GM18508 (cell line): ENCODE results near the gene TMEM132D.

Experiments
- ATAC-seq: cut with Tn5 transposase; IDR thresholded peaks from one replicate; pipeline ENCODE4 v1.9.1; 2021; ENCODE audit warnings: moderate number of reproducible peaks; ENCODE audit not compliant: insufficient read depth, unreplicated experiment

The TMEM132D gene

GRCh38 chr12:129152351-129153104 is 751.3 kb downstream of the TMEM132D start:
- no peak for ATAC-seq

GRCh38 chr12:129150721-129151120 is 753.1 kb downstream of the TMEM132D start:
- ATAC-seq, result no peak

GRCh38 chr12:129145381-129145780 is 758.4 kb downstream of the TMEM132D start:
- ATAC-seq, result no peak

- no peak for ATAC-seq
These were observed 765.0 kb downstream of the TMEM132D start for GRCh38 chr12:129138776-129139175.

DNA sequence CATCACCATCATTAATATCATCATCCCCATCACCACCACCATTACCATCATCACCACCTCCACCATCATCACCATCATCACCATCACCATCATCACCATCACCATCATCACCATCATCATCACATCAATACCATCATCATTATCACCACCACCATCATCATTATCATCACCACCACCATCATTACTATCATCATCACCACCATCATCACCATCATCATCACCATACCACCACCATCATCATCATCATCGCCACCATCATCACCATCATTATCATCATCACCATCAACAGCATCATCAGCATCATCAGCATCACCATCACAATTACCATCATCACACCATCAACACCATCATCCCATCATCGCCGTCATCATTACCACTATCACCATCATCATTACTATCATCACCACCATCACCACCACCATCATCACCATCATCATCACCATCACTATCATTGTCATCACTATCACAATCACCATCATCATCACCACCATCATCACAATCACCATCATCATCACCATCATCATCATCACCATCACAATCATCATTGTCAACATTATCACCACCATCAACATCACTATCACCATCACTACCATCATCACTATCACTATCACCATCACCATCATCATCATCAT is 767.0 kb downstream of the TMEM132D start:
- no peak for ATAC-seq

- no peak for ATAC-seq
These were observed 776.1 kb downstream of the TMEM132D start for GRCh38 chr12:129127771-129128170.

DNA sequence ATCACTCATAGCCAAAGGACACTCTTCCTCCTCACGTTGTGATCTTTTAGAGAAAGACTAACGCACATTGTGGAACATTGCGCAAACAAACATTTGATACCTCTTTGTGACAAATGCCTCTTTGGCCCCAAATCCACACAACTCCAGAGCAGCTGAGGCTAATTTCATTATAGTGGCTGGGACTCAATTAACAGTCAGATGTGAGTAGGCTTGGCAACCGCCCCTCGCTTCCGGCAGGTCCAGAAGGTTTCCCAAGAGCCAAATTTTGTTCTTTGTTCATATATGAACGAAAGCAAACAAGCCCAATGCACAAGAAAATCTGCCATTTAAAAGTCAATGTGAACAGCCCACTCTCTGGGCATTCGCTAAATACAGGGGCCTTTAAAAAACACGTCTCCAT is 776.6 kb downstream of the TMEM132D start:
- ATAC-seq, result no peak

DNA sequence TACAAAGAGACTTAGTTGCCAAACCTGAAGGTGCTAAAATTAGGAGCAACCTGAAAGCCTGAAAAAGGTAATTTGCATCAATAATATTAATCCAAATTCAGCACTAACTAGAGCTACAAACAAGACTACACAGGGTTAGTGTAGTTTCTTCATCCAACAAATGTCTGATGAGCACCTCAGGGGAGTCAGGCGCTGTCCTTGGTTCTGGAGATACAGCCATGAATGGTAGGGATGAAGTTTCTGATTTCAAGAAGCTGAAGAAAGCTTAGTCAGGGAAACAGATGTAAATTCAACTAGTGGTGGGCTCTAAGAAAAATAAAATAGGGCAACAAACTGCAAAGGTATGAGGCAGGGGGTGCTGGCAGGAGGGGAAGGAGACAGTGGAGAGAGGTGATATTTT is 784.3 kb downstream of the TMEM132D start:
- no peak for ATAC-seq

DNA sequence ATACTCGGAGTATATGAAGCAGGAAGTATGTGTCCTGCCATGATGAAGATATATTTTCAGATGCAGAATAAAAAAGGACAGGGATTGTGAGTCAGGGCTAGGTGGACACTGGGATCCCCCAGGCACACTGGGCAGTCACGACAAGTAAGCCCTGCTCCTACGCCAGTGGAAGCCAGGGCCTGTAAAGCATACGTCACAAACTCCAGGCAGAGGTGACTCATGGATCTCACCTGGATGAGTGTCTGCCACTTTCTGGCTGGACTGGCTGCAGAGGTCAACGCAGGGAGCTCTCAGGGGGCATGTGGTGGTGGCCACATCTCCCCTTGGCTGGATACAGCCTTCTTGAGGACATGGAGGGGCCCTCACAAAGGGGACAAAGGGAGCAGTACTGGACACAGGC is 788.3 kb downstream of the TMEM132D start:
- ATAC-seq, result no peak

GRCh38 chr12:129110575-129110974 is 793.2 kb downstream of the TMEM132D start:
- no peak for ATAC-seq

DNA sequence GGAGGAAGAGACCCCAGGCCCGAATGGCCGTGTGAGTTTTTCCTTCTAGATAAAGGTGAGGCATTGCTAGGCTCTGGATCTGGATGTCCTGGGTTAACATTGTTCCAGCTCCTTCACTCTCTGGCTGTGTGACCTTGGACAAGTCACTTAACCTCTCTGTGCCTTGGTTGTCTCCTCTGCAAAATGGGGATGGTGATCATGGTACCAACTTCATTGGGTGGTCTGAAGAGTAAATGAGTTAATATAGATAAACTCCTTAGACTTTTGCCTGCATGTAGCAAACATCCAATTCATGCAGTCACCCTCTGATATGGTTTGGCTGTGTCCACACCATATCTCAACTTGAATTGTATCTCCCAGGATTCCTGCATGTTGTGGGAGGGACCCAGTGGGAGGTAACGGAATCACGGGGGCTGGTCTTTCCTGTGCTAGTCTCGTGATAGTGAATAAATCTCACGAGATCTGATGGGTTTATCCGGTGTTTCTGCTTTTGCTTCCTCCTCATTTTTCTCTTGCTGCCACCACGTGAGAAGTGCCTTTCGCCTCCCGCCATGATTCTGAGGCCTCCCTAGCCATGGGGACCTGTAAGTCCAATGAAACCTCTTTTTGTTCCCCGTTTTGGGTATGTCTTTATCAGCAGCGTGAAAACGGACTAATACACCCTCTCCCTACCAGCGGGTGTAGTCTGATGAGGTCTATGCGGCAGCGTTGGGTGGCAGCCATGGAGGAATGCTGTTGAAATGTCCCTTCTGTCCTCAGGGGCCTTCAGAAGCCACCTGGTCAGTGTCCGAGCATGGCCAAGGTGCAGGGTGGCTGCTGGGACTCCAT is 794.4 kb downstream of the TMEM132D start:
- ATAC-seq, result no peak

- no peak for ATAC-seq
These were observed 797.1 kb downstream of the TMEM132D start for GRCh38 chr12:129106772-129107171.

DNA sequence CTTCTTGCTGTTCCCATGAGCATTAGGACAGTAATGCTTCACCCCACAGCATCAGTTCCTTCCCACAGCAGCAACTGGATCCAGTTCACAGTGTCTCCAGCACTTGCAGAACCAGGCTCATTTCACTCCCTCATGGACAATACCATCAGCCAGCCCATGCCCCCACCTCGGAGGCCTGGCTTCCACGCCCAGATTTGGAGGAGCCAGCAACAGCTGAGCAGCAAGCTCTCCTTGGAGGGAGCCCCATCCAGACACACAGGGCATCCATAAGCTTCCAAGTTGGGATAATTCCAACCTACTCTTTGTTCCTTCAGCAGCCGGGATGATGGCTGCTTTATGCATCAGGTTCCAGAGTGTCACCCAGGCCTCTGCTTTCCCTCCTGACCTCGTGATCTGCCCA is 800.6 kb downstream of the TMEM132D start:
- no peak for ATAC-seq

DNA sequence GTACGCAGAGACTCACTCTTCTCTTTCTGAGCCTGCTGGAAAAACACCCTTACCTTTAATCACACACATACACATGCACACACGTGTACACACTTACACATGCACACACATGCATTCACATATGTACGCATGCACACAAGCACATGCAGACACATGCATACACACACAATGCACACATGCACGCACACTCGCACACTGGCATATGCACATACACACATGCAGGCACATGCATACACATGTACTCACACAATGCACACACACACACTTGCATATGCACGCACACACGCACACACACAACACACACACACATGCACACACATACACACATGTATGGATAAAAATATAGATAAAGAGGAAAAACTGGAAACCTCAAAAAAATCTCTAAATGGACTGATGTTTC is 801.6 kb downstream of the TMEM132D start:
- ATAC-seq, result no peak

GRCh38 chr12:129101816-129102215 is 802.0 kb downstream of the TMEM132D start:
- ATAC-seq, result no peak

- no peak for ATAC-seq
These were observed 802.4 kb downstream of the TMEM132D start for GRCh38 chr12:129101404-129101803.

DNA sequence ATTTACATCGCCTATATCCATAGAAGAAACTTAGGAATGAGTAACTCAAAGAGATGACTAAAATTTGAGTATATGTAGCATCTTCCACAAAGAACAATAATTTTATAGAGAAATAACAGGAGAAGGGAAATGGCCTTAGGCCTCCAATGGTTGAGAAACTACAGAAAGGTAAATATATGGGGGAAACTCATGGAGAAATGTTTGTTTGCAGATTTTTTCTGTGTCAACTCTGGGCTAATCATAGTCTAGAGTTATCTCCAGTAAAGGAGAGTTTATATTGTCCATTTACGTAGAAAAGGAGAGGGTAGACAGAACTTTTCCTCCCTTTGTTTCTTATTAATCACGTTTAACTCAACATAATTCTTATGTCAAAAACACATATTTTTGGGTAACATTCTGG is 806.4 kb downstream of the TMEM132D start:
- ATAC-seq, result no peak

DNA sequence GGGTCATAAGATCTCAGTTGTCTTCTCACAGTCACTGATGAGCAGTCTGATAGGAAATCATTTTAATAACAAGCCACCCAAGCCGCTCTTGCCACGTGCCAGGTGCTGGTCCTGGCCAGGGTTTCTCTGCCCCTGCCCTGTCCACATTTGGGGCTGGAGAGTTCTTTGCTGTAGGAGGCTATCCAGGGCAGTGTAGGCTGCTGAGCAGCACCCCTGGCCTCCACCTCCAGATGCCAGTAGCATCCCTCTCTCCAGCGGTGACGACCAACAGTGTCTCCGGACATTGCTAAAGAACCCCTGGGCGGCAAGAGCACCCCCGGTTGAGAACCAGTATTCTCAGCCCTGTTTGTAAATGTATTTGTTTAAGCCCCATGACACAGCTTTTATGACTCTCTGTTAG is 806.9 kb downstream of the TMEM132D start:
- ATAC-seq, result no peak

DNA sequence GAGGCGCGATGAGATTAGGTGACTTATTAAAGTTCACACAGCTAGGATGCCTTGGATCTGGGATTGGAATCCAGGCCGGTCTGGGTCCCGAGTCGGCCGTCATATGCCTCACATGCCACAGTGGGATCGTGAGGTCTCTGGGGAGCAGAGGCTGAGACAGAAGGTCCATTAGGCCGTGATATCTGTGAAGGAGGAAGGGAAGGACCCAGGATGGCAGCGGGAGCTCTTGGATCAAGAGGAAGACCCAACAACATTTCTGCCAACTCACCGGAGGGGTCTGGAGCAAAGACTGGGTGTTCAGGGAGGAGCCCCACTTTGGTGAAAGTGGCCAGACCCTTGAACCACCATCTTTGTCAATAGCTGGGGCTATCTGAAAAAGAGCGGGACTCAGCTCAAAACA is 807.6 kb downstream of the TMEM132D start:
- ATAC-seq, result no peak

DNA sequence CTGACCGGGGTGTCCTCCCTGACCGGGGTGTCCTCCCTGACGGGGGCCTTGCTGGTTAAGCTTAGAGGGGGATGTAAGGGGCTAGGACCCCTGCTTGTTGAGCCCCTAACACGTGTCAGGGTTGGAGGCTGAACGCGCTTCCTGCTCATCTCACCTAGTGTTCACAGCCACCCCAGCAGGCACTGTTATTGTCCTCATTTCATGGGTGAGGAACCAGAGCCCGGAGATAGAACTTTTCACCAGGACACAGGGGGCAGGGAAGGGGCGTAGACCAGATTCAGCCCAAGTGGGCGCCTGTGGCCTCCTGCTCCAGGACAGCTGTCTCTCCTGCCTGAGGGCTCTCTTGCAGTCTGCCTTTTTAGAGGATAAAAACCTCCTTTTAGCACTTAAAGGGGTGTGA is 814.2 kb downstream of the TMEM132D start:
- ATAC-seq, result no peak
